HG03460 (cell line): Measurements from ENCODE around the gene SCML2.
"Not testable (repeated sequence)": the region's sequence is repeated elsewhere in the genome, so short reads cannot be mapped to it uniquely, and the experiment has no call there.

Experiments used
- ATAC-seq: cut with Tn5 transposase; IDR thresholded peaks from one replicate; pipeline ENCODE4 v1.9.1; 2021; ENCODE audit not compliant: unreplicated experiment

Gene SCML2

DNA sequence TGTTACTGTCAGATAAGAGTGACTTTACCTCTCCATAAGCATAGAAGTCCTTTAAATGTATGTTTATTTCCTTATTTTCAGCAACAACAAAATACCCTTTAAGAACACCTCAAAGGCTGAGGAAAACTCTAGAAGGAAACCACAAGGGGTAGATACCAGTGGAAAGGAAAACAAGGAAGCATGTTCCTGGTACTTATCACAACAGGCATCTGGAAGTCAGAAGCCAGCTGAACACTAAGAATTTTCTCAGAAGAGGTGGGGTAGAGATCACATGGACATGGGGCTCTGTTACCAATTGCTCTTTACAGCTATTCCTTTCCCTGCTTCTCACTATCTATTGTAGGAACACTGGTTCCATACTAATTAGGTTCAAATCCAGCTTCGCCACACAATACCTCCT lies 82.3 kb downstream of the SCML2 start:
- ATAC-seq: no peak

DNA sequence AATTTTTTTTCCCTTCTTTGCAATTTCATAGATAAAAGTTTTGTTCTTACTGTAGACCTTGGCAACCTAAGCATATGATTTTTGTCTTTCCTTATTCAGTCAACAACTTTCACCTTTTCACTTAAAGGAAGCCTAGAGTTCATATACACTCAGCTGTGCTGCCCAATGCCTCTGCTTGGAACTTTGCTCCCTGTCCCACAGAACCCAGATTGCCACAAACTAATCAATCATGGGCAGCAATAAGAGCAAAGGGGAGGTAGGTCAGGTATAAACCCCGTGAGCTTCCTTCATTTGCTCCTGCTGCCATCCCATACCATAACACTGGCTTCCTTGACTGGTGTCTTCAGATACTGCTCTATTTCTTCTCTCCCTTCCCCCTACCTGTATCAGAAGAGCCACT lies 82.8 kb downstream of the SCML2 start:
- ATAC-seq: no peak

DNA sequence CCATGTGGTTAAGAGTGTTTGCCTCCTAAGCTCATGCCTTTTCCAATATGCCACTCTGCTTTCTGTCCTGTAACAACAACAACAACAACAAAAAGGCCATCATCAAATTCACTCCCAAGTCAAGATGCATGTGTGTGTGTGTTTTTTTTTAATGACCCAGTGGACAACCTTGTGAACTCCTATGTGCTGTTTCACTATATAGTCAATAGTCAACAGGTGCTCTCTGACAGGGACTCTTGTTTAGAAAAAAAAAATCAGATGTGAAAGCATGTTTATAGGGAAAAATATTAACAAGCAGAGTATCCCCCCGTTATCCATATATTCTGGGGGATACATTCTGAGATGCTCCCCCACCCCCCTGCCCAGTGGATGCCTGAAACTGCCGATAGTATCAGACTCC lies 83.2 kb downstream of the SCML2 start:
- ATAC-seq: no peak

DNA sequence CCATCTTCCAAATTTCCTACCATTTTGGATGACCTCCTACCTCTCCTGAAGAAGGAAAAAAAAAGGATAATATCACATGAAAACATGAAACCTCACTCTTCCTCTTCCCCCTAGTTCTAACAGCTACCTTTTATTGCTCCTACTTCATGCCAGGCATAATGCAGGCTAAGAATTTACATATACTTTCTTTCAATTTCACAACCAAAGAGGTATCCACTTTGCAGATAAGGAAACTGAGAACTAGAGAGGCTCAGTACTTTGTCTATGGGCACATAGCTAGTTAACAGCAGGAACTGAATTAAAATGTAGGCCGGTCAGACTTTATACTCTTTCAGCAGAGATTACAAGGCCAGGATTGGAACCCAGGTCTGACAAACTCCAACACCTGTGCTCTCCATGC lies 99.4 kb downstream of the SCML2 start:
- ATAC-seq: no peak

DNA sequence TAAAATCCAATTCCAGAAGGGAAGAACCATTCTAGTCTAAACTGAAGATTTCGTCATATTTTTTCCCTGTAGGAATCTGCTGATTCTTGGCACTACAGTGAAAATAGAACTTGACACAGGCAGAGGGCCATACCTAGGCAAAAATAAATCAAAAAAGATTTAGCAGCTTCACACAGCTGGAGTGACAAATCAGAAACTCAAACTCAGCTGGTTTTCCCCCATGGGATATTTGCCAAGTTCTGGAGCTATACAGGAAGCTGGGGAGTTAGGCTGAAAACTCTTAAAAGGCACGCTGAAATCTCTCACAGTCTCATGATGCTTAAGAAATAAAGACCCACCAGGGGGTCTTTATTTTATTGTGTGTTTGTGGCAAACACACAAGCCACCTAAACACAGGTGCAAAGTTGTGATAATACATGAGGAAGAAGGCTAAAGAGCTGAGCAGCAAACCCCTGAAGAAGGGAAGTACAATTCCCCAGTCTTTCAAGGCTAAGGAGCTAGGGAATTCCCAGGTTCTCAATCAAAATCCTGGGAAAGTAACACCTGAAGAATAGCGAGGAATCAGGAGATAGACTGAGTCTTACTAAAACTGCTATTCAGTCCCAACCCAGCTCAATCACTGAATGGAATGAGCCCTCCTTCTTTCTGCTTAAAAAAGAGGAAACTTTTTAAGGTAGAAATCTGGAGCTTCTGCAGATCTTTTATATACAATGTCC lies 101.7 kb downstream of the SCML2 start:
- no peak for ATAC-seq

DNA sequence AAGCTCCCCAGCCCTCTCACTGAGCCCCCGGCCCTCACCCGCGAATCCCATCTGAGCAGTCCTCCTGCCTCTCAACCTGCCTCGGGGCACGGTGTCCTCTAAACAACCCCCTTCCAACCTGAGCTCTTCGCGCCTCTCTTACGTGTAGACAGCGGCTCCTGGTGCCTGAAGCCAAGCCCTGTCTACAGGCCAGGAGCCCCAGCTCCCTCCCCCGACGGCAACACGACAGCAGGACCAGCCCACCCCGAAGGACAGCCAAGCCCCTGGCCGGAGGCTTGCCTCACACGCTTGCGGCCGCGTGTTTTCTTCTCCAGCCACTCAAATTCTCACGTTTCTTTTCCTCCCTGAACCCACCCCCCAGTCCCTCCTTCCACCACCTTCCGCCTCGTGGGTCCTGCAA lies 124.8 kb downstream of the SCML2 start:
- not testable (repeated sequence) for ATAC-seq

DNA sequence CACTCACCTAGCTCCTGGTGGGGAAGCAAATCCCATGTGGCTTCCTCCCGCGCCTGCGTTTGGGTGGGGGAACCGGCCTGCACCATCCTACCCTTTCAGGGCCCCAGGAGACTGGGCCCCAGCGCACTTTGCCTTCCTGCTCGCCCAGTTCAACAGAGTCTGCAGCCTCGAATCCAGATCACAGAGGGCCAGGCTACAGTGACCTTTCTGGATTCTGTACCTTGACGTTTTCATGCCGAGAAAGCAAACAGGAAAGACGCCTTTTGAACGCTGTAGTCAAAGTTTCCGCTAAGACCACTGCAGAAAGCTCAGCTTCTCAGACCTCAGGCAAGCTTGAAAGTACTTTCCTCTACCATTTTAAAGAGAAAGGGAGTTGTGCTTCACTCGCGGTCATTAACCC lies 126.4 kb downstream of the SCML2 start:
- no peak for ATAC-seq

DNA sequence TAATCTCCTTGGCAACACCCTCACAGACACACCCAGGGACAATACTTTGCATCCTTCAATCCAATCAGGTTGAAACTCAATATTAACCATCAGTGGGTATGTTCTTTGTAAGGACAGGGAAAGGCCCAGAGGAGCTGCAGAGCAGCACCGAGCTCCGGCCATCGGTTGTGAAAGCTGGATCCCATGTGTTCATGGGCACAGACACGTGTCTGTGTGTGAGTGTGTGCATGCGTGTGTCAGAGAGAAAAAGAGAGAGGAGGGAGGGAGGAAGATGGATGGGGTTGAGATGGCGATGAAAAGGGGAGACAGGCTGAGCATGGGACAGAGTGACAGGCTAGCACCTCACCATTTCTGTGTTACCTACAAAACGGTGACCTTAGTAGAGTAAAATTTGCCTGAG lies 127.0 kb downstream of the SCML2 start:
- no peak for ATAC-seq

DNA sequence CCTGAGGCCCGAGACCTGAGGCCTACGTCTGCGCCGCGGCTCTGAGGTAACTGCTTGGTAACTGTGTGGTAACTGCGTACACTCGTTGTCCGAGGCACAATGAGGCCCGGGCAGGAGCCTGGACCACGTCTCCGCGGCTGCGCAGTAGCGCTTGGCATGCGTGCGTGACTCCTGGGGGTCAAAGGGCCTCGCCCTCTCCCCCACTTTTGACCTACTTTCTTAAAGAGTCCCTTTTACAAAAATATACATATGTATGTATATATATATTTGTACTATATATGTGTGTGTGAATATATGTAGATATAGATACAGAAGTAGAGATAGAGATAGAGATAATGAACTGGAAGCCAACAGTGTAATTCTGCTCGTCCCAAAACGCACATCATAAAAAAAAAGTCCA lies 133.7 kb downstream of the SCML2 start, which contains the start of gene BEND2:
BEND2 (minus strand) TSS at position 101 of the 400 bp plus-strand sequence. CDS start 136 bp downstream, outside the sequence.
- ATAC-seq: no peak

DNA sequence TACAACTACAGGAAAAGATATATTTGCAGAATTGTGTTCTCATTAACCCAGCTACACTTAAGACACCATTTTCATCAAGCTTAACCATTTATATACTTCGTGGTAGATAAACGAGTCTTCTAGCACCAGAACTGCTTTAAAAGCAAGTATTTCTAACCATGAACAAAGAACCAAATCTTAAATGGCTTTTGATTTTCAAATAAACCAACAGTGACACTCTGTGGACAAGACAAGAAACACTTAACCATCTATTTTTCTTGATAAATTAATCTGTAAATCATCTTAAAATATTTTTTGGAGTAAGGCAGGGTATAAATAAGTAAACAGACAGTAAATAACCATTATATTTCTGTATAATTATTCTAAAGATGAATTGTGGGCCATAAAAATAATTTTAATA lies 144.0 kb downstream of the SCML2 start:
- ATAC-seq: no peak

DNA sequence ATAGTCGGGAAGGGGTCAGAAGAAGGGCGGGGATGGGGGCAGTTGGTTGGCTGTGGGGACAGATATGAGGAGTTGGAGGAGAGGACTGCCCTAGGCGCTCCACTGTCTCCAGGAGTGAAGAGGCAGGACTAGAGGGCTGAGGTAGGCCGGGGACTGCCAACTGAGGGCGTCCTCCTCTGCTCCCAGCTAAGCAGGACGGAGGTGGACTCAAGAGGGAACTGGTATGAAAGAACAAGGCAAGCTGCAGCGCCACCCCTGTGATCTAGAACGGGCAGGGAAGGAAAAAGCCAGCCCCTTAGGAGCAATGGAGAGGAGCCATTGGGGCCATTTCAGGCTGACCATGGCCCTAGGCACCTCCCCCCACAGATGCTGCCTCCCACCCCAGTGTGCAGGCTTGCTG lies 147.8 kb downstream of the SCML2 start:
- ATAC-seq: no peak

DNA sequence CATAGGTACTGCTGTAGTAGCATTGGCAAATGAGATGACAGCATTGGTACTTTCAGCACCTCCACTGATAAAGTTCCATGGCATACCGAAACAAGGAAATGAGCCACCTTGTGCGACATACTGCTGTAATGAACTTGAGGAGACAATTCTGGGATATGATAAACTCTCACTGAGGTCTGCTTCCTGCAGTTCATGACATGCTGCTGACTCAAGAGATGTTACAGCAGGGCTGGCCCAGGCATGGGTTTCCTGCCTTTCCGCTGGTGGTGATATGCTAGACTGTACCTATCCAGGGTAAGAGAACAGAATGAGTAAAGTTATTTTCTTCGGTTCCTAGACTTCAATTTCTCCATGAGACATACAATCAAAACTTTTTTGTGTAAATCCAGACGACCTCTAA lies 150.9 kb downstream of the SCML2 start:
- ATAC-seq: no peak

DNA sequence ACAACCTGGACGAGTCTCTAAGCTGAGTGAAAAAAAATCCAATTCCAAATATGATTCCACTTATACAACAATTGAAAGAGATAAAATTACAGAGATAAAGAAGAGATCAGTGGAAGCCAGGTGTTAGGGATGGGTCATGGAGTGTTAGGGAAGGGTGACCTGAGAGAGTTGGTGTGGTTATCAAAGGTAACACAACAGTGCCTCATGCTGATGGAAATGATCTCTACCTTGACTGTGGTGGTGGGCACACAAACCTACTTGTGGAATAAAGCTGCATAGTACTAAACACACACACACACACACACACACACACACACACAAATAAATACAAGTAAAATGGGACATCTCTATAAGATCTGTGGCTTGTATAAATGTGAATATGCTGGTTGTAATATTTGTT lies 159.8 kb downstream of the SCML2 start:
- ATAC-seq: no peak
